Chondrocyte (in vitro differentiated cells): ENCODE data around the gene CFAP46. TPM values are rescaled to one million over a fixed set of nuclear protein-coding genes. Genes with fewer than 3 reads are reported as not detected.

Experiments used
- DNase-seq: peaks from one replicate; pipeline ENCODE4 v3.0.0; 2021; ENCODE audit warnings: mixed read lengths, low spot score
- H3K27ac Mint-ChIP-seq: one replicate; pipeline ENCODE4 v1.8.0; 2021; ENCODE audit warnings: mild to moderate bottlenecking, moderate library complexity, mixed read lengths; ENCODE audit not compliant: unreplicated experiment
- H3K27me3 Mint-ChIP-seq: 2 replicates; pipeline ENCODE4 v1.8.0; 2021; ENCODE audit warnings: low read depth, mixed read lengths
- H3K36me3 Mint-ChIP-seq: 2 replicates; pipeline ENCODE4 v1.8.0; 2021; ENCODE audit warnings: low read depth, mixed read lengths
- H3K4me1 Mint-ChIP-seq: 2 replicates; pipeline ENCODE4 v1.8.0; 2021; ENCODE audit warnings: low read depth, mild to moderate bottlenecking, mixed read lengths
- H3K4me3 Mint-ChIP-seq: one replicate; pipeline ENCODE4 v1.8.0; 2021; ENCODE audit warnings: mild to moderate bottlenecking, moderate library complexity, mixed read lengths; ENCODE audit not compliant: unreplicated experiment
- H3K9me3 Mint-ChIP-seq: 2 replicates; pipeline ENCODE4 v1.8.0; 2021; ENCODE audit warnings: low read depth, mixed read lengths
- CTCF ChIP-seq: fragments of 200-600 bp; sonication (generic); IDR thresholded peaks from 2 replicates; pipeline ENCODE4 v1.5.0; 2021; ENCODE audit warnings: antibody characterized with exemption, mild to moderate bottlenecking, moderate library complexity
- total RNA-seq: library from RNA; stranded (reverse); gene quantifications from 3 replicates; pipeline ENCODE4 v1.2.1, GENCODE V29; 2021

CFAP46 gene
- total RNA-seq, 1 donor from 2014 or later = 0.92 TPM

- Mint-ChIP-seq H3K27me3 (peaks cover 45% of the 10 kb centered on the region), H3K27ac (no peak overlapping the region)
Measured at GRCh38 chr10:132862485-132863420, 79.6 kb downstream of the CFAP46 start.

GRCh38 chr10:132861884-132862461 lies 80.4 kb downstream of the CFAP46 start:
- Mint-ChIP-seq H3K9me3 (no peaks in the 10 kb centered on the region), H3K27me3 (peaks cover 46% of the 10 kb centered on the region), H3K4me3 (no peak overlapping the region), H3K27ac (no peak overlapping the region), H3K36me3 (peaks cover 2% of the 10 kb centered on the region), H3K4me1 (peaks cover 3% of the 10 kb centered on the region)
- TF ChIP-seq CTCF = no peak
- peak; percentile 74 for DNase-seq

More at GRCh38 chr10:132862485-132863420, 79.6 kb downstream of the CFAP46 start:
- no peak overlapping the region for H3K4me3 Mint-ChIP-seq
- H3K36me3 Mint-ChIP-seq = no peaks in the 10 kb centered on the region
- peaks cover 3% of the 10 kb centered on the region for H3K4me1 Mint-ChIP-seq
- peak; percentile 82 for DNase-seq
- H3K9me3 Mint-ChIP-seq = no peaks in the 10 kb centered on the region
- TF ChIP-seq CTCF = no peak

- DNase-seq = peak; percentile 87
- Mint-ChIP-seq H3K27me3 (peaks cover 52% of the 10 kb centered on the region), H3K4me1 (peaks cover 3% of the 10 kb centered on the region), H3K4me3 (no peak overlapping the region), H3K36me3 (peaks cover 2% of the 10 kb centered on the region), H3K9me3 (peaks cover 5% of the 10 kb centered on the region), H3K27ac (no peak overlapping the region)
- TF ChIP-seq CTCF = no peak
Measured at GRCh38 chr10:132861116-132861691, 81.2 kb downstream of the CFAP46 start.

GRCh38 chr10:132860532-132860931 lies 81.8 kb downstream of the CFAP46 start:
- peak; percentile 91 for DNase-seq
- Mint-ChIP-seq H3K4me3 (no peak overlapping the region), H3K9me3 (peaks cover 11% of the 10 kb centered on the region), H3K36me3 (peaks cover 2% of the 10 kb centered on the region), H3K4me1 (peaks cover 3% of the 10 kb centered on the region), H3K27ac (no peak overlapping the region), H3K27me3 (peaks cover 57% of the 10 kb centered on the region)
- no peak for TF ChIP-seq CTCF
